HG03520 (cell line): ENCODE results near the gene MED13L.

Experiments used
- ATAC-seq: cut with Tn5 transposase; IDR thresholded peaks from one replicate; pipeline ENCODE4 v1.9.1; 2021; ENCODE audit warnings: mild to moderate bottlenecking, moderate library complexity; ENCODE audit not compliant: unreplicated experiment

MED13L gene

GRCh38 chr12:116280595-116281290 lies 3.2 kb upstream of the MED13L start:
- ATAC-seq = no peak

- no peak for ATAC-seq
Observed at GRCh38 chr12:116278667-116279066, 1.2 kb upstream of the MED13L start.

GRCh38 chr12:116278279-116278626 lies 760 bp upstream of the MED13L start:
- ATAC-seq = no peak

GRCh38 chr12:116276652-116277466 lies 634 bp downstream of the MED13L start:
- peak; percentile 34 for ATAC-seq

GRCh38 chr12:116274551-116275375 lies 2.7 kb downstream of the MED13L start:
- no peak for ATAC-seq

GRCh38 chr12:116273813-116274550 lies 3.5 kb downstream of the MED13L start:
- no peak for ATAC-seq

GRCh38 chr12:116267948-116268347 lies 9.5 kb downstream of the MED13L start:
- no peak for ATAC-seq

- ATAC-seq = no peak
Observed at GRCh38 chr12:116266631-116267349, 10.7 kb downstream of the MED13L start.

GRCh38 chr12:116266168-116266601 lies 11.3 kb downstream of the MED13L start:
- no peak for ATAC-seq

- ATAC-seq = no peak
Observed at GRCh38 chr12:116265351-116266147, 11.9 kb downstream of the MED13L start.

GRCh38 chr12:116264525-116265070 lies 12.9 kb downstream of the MED13L start:
- ATAC-seq = no peak

GRCh38 chr12:116263844-116264243 lies 13.6 kb downstream of the MED13L start:
- ATAC-seq = no peak

GRCh38 chr12:116263431-116263830 lies 14.1 kb downstream of the MED13L start:
- no peak for ATAC-seq

GRCh38 chr12:116262741-116263140 lies 14.8 kb downstream of the MED13L start:
- ATAC-seq = no peak

GRCh38 chr12:116261525-116262100 lies 15.9 kb downstream of the MED13L start:
- ATAC-seq = no peak

GRCh38 chr12:116259800-116260577 lies 17.5 kb downstream of the MED13L start:
- no peak for ATAC-seq

GRCh38 chr12:116257826-116258225 lies 19.7 kb downstream of the MED13L start:
- ATAC-seq = no peak

GRCh38 chr12:116257215-116257614 lies 20.3 kb downstream of the MED13L start:
- ATAC-seq = no peak
